Brain pericyte (primary cell): ENCODE data around the gene NUMA1.

Source experiments
- DNase-seq: peaks from one replicate; pipeline ENCODE4 v3.0.0-alpha.2; 2012; ENCODE audit warnings: low read depth, low spot score

The NUMA1 gene

DNA sequence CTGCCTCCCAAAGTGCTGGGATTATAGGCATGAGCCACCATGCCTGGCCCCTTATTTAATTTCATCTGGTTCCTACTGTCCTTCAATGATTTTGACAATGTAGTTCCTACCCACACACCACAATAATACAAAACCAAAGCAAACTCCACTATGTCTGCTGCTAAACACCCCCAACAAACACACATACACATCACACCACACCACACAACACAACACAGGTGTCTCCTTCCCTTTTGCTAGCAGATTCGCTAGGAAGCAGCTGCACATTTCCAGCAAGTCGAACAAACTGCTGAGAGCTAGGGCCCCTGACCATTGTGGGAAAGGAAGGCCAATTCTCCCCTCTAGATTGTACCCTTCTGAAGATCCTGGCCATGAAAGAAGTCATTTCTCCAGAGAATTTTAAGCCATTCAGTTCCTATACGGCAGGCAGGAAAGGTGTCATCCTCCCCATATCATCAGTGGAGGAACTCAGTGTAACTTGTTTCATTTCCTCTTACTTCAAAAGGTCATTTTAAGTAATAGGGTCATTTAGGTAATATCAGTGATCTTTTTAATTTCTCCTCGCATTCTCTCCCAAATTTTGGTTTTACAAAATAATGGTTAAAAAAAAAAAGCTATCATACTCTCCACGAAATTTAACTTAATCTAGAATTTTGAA lies 18.5 kb downstream of the NUMA1 start:
- no peak for DNase-seq

DNA sequence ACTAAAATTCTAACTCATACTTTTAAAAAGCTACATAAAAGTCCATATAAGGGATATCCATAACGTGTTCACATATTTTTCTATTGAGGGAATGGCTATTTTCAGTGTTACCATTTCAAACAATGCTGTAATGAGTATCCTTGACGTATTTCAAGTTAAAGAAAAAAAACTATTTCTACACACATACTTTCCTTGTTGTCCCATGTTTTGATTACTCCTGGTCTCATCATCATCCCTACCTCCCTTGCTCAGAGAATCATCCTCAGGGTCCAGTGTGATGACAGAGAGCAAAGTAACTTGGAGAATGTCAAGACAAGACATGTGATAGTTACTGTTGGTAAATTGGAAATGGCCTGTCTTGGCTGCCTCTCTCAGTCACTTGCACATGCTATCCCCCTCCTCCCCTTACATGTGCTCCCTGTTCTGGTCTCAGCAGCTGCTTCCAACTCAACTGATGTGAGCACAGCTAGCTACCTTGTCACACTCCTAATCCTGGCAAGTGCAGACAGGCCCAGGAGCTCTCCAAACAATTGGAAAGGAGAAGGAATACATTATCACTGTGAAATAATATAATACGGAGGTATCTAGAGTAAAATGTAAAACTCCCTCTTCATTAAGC lies 21.8 kb downstream of the NUMA1 start:
- DNase-seq = no peak

DNA sequence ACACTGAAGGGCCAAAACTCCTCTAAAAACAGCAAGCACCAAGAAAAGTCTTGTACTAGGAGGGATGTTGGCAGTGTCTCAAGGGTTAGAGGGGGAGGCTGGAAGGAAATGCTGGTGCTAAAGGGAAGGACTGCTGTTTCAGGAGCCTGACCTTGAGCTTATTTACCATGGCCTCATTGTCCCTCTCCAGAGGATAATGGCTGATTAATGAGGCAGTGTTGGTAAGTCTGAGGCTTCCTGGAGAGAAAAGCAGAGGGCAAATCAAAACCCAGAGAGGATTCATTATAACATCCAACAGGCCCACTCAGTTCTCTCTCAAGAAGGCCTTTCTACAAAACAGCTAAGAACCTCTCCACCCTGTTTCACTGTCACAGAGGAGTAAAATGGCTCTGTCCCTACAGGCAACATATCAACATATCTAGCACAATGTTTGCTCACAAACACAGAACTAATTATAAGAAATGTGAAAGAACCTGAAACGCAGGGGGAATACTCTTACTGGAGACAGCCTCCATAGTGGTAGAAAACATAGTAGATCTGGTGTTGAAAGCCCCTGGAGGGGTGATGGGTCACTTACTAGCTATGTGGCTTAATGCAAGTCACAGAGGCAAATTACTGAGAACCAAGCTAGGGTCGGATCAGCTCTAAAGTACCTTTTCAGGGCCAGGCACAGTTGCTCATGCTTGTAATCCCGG lies 31.4 kb downstream of the NUMA1 start:
- no peak for DNase-seq

- DNase-seq = no peak
Observed at GRCh38 chr11:72045849-72046248, 34.5 kb downstream of the NUMA1 start.

DNA sequence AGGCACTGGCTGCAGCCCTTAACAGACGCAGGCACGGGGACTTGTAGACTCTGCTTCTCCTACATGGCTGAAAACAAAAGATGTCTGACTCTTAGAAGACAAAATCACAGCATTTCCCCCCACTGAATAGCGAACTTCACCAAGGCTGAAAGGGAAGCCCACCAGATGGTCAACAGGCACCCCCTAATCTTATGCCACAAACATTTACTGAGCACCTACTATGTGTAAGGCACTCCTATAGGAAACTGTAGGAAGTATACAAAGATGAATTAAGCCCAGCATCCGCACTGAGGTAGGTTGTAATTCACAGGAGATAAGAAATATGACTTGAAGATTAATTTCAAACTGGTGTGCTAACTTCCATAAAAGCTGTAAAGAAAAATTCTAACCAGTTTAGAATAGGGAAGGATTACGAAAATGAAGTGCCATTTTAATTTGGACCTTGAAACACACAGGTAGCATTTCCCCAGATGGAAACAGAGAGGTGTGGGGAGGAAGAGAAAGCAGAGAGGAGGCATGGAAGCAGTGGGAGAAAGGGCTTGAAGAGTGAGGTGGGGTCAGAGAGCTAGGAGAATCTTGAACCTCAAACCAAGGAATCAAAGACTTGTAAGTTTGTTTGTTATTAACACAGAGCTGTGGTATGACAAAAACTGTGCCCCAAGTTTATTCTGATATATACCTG lies 38.1 kb downstream of the NUMA1 start:
- no peak for DNase-seq

- peak; percentile 58 for DNase-seq
Observed at GRCh38 chr11:72041364-72042063, 38.8 kb downstream of the NUMA1 start.

DNA sequence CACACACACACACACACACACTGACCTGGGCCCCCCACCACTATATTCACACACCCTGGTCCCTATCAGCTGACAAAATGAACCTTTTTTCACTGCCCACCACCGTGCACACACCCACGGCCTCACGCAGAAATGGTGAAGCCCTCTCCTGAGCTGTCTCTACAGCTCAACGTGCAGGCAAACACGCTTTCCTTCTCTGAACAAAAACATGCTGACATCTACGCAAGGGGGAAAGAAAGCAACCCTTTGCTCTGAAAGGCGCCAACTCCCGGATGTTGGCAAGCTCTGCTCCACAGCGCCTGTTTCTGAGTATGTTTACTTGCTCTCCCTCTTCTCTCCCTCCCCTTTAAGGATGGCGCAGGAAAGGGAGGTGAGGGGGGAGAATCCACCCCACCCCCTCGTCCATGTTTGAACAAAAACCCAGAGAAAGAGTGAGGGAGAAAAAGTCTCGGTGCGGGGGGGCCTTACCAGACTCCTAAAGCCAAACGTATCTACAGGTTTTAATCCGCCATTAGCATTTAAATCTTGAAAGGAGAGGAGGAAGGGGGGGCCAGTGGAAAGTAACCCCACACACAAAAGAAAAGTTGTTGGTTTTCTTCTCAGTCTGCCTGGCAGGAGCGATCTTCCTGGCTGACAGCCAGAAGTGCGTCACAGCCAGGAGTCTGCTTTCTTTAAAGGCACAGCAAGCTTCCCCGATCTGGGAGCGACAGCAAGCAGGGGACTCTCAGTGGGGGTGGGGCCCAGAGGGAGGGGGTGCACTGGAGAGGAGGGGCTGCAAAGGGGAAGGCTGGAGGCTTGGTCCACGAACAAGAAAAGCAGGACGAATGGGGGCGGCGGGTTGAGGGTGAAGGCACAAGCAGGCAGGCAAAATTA lies 39.6 kb downstream of the NUMA1 start:
- peak; percentile 90 for DNase-seq

DNA sequence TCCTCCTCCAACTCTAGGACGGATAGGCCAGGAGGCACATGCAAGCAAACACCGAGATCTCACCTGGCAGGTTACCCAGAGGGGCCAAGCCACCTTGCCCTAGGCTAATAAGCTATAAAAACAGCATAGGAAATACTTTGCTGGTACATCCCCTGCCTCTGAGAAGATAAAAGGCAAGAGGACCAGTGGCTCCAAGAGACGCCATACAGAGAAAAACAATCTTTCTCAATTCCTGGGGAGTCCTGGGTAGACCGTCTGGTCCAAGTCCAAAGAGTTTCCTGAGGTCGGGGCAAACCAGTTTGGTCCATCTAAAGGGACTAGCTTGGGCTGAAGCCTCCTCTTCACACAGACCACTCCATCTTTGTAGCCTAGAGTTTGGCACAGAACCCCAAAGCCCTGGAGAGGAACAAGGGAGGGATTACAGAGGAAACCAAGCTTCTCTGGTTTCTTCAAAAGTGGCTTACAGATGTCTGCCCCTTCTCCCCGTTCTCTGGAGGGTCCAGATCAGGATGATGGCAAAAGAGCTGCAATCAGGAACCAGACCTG lies 40.4 kb downstream of the NUMA1 start:
- no peak for DNase-seq

- DNase-seq = no peak
Observed at GRCh38 chr11:72039031-72039855, 41.1 kb downstream of the NUMA1 start.

GRCh38 chr11:72038491-72038890 lies 41.9 kb downstream of the NUMA1 start:
- peak; percentile 31 for DNase-seq

- DNase-seq = no peak
Observed at GRCh38 chr11:72037554-72038311, 42.6 kb downstream of the NUMA1 start.

- no peak for DNase-seq
Observed at GRCh38 chr11:72036687-72037086, 43.7 kb downstream of the NUMA1 start.

GRCh38 chr11:72030472-72031045 lies 49.8 kb downstream of the NUMA1 start:
- DNase-seq = no peak

DNA sequence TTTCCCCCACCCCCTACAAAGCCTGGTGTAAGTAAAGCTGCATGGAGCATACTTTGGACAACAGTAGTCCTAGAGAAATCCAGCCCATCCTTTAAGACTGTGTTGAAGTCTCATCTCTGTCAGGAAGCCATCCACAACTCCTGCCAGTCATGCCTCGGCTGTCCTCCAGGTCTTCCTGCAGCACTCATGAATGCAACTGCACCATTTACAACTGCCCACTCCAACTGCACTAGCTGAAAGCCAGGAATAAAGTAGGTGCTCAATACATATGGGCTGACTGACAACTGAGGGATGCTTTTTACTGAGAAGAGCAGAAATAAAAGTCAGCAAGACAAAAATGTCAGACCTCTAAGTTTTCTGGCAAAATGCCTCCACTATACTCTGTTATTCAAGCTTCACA lies 54.3 kb downstream of the NUMA1 start:
- no peak for DNase-seq

- DNase-seq = no peak
Observed at GRCh38 chr11:72024069-72024754, 56.1 kb downstream of the NUMA1 start.

- DNase-seq = no peak
Observed at GRCh38 chr11:72023335-72023734, 57.0 kb downstream of the NUMA1 start.

DNA sequence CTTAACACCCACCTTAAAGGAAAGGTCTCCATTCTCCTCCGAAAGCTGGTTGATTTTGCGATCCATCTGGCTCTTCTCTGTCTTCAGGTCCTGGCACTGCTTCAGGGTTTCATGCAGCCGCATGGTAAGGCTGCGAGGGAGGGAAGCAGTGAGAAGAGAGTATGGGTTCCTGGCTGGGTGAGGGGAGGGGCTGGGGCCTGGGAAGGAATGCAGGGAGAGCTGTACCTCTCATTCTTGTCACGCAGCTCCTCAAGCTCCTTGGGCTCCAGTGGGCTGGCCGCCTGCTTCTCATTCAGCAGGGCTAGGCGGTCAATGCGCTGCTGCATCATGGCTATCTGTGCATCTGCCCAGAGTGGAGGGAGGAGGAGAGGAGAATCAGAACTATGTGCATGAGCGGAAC lies 62.2 kb downstream of the NUMA1 start:
- DNase-seq = no peak

- DNase-seq = no peak
Observed at GRCh38 chr11:72015511-72016061, 64.8 kb downstream of the NUMA1 start.
